GM23338 (cell line): ENCODE results near the gene TAPBP. TPM values are rescaled to one million over a fixed set of nuclear protein-coding genes. Genes with fewer than 3 reads are reported as not detected.

Source experiments
- ATAC-seq: fragments of 200-7000 bp; cut with Tn5 transposase; 3 replicates; pipeline ENCODE4 v1.9.1; 2020
- DNase-seq: peaks from one replicate; pipeline ENCODE4 v3.0.0-alpha.2; 2015; ENCODE audit warnings: low spot score
- H2AFZ ChIP-seq: fragments of 200-600 bp; sonication (generic); 2 replicates; pipeline ENCODE4 v1.8.0; 2016; ENCODE audit warnings: antibody characterized with exemption, mild to moderate bottlenecking, moderate library complexity
- H3F3A ChIP-seq: fragments of 200-600 bp; sonication (generic); replicated peaks from 2 replicates; pipeline ENCODE4 v1.8.0; 2017; ENCODE audit warnings: antibody characterized with exemption, mixed run types, low read depth
- H3K27ac ChIP-seq: fragments of 200-600 bp; sonication (generic); 2 replicates; pipeline ENCODE4 v1.6.1; 2016; ENCODE audit warnings: low read depth
- H3K27me3 ChIP-seq: fragments of 200-600 bp; sonication (generic); 2 replicates; pipeline ENCODE4 v1.8.0; 2016; ENCODE audit warnings: mild to moderate bottlenecking, mixed run types, moderate library complexity; ENCODE audit not compliant: insufficient read depth
- H3K36me3 ChIP-seq: fragments of 200-600 bp; sonication (generic); 2 replicates; pipeline ENCODE4 v1.8.0; 2016; ENCODE audit warnings: mild to moderate bottlenecking; ENCODE audit not compliant: insufficient read depth
- H3K4me1 ChIP-seq: fragments of 200-600 bp; sonication (generic); 2 replicates; pipeline ENCODE4 v1.8.0; 2016; ENCODE audit warnings: mild to moderate bottlenecking, moderate library complexity; ENCODE audit not compliant: insufficient read depth
- H3K4me2 ChIP-seq: fragments of 200-600 bp; sonication (generic); 2 replicates; pipeline ENCODE4 v1.7.1; 2017; ENCODE audit warnings: mixed run types
- H3K4me3 ChIP-seq: fragments of 200-600 bp; sonication (generic); 2 replicates; pipeline ENCODE4 v1.6.1; 2016; ENCODE audit warnings: mixed run types
- H3K79me2 ChIP-seq: fragments of 200-600 bp; sonication (generic); replicated peaks from 2 replicates; pipeline ENCODE4 v1.8.0; 2017; ENCODE audit warnings: mild to moderate bottlenecking; ENCODE audit not compliant: insufficient read depth
- H3K9me2 ChIP-seq: fragments of 200-600 bp; sonication (generic); 2 replicates; pipeline ENCODE4 v1.8.0; 2017; ENCODE audit not compliant: insufficient read depth
- H4K20me1 ChIP-seq: fragments of 200-600 bp; sonication (generic); replicated peaks from 2 replicates; pipeline ENCODE4 v1.8.0; 2017; ENCODE audit warnings: mild to moderate bottlenecking; ENCODE audit not compliant: insufficient read depth
- H3K27ac Mint-ChIP-seq: 2 replicates; pipeline ENCODE4 v1.8.0; 2020; ENCODE audit warnings: inconsistent platforms, mild to moderate bottlenecking, moderate library complexity, mixed read lengths
- H3K27me3 Mint-ChIP-seq: 3 replicates; pipeline ENCODE4 v1.8.0; 2022; ENCODE audit warnings: low read depth, mild to moderate bottlenecking, moderate library complexity, mixed read lengths, inconsistent platforms; ENCODE audit not compliant: insufficient read depth, poor library complexity
- H3K36me3 Mint-ChIP-seq: 3 replicates; pipeline ENCODE4 v1.8.0; 2021; ENCODE audit warnings: low read depth, mild to moderate bottlenecking, inconsistent platforms, moderate library complexity, mixed read lengths
- H3K4me1 Mint-ChIP-seq: 3 replicates; pipeline ENCODE4 v1.8.0; 2020; ENCODE audit warnings: mild to moderate bottlenecking, inconsistent platforms, mixed read lengths
- H3K4me3 Mint-ChIP-seq: 3 replicates; pipeline ENCODE4 v1.8.0; 2021; ENCODE audit warnings: moderate library complexity, mild to moderate bottlenecking, inconsistent platforms, mixed read lengths
- H3K9me3 Mint-ChIP-seq: 3 replicates; pipeline ENCODE4 v1.8.0; 2020; ENCODE audit warnings: moderate library complexity, mild to moderate bottlenecking, inconsistent platforms, mixed read lengths
- CREB1 ChIP-seq: fragments of 250-450 bp; sonication (Bioruptor Pico); IDR thresholded peaks from 2 replicates; pipeline ENCODE4 v1.5.0; 2020; ENCODE audit warnings: low read depth, mild to moderate bottlenecking, moderate library complexity
- ETS1 ChIP-seq: IDR thresholded peaks from 2 replicates; pipeline ENCODE4 v1.6.1; 2016; ENCODE audit warnings: antibody characterized with exemption
- EZH2 ChIP-seq: fragments of 200-600 bp; sonication (generic); IDR thresholded peaks from one replicate; pipeline ENCODE4 v1.8.0; 2017; ENCODE audit warnings: antibody characterized with exemption, mild to moderate bottlenecking, low read depth; ENCODE audit not compliant: unreplicated experiment
- EZH2phosphoT487 ChIP-seq: fragments of 200-600 bp; sonication (generic); IDR thresholded peaks from one replicate; pipeline ENCODE4 v1.8.1; 2018; ENCODE audit warnings: antibody characterized with exemption; ENCODE audit not compliant: unreplicated experiment
- NANOG ChIP-seq: IDR thresholded peaks from 2 replicates; pipeline ENCODE4 v1.6.1; 2016; ENCODE audit warnings: antibody characterized with exemption, borderline replicate concordance
- POLR2AphosphoS5 ChIP-seq: IDR thresholded peaks from 2 replicates; pipeline ENCODE4 v1.6.1; 2016; ENCODE audit warnings: antibody characterized with exemption, low read depth
- STAT1 ChIP-seq: IDR thresholded peaks from one replicate; pipeline ENCODE4 v1.6.1; 2016; ENCODE audit warnings: antibody characterized with exemption; ENCODE audit not compliant: unreplicated experiment
- polyA plus RNA-seq: library from polyadenylated mRNA; unstranded; fragments of >200 nt; fragmentation: Nextera tagmentation; extraction: Ambion mirVana; gene quantifications from 2 replicates; pipeline ENCODE4 v1.2.1, GENCODE V29; 2016
- total RNA-seq: library from RNA; depleted of rRNA; stranded (reverse); fragments of >200 nt; shearing (Covaris generic); gene quantifications from 2 replicates; pipeline ENCODE4 v1.2.3, GENCODE V29; 2014
- TF ChIP-seq, protein P1 (sequence below), 2 experiments: fragments of 200-600 bp in 1 of 2; sonication (generic) in 1 of 2; conservative IDR thresholded peaks; 2 replicates each; pipeline versions ENCODE4 v1.5.1 to v1.6.1; 2016 to 2017; ENCODE audit warnings: antibody characterized with exemption in 2 of 2, low read depth in 2 of 2, mild to moderate bottlenecking in 2 of 2, moderate library complexity in 1 of 2
- TF ChIP-seq, protein P2 (sequence below): IDR thresholded peaks from one replicate; pipeline ENCODE4 v1.6.1; 2018; ENCODE audit warnings: antibody characterized with exemption; ENCODE audit not compliant: unreplicated experiment

Gene TAPBP
- total and polyA plus RNA-seq, 2 experiments from 2014 or later = 19.9 to 37.5 TPM

DNA sequence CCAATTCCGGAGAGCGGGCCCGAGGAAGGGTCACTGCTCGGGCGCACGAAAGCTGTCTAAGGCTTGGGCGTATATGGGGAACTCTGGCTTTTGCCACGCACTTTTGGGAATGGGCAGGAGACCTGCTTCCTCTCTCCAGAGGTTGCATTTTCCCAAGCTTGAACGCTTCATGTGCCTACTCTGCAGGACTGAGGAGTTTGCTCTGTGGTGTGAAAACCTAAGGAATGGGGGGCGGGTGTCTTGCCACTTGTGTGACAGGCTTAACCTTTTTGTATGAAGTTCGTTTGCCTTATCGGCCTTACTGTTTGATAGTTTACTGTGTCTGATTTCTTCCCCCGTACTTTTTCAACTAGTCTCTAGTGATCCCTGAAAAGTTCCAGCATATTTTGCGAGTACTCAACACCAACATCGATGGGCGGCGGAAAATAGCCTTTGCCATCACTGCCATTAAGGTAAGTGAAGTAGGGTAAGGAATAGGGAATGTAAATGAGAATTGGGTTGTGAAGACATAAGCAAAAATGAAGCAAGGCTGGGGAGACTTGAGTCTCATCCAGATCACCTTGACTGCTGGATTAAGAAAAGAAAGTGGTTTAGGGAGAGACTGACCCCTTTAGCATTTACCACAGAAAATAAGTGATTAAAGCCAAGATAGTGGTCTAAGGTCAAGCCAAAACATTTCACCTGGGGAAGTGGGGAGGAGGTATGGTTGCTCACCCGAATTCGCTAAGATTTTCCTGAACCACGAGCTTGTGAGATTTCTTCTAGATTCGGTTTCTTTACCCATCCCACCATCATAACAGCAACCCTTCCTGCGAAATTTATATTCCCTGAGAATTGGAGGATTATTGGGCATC, 41.4 kb downstream of the TAPBP start (continued):
- TF ChIP-seq ETS1 (no peak), EZH2 (no peak), CREB1 (CRISPR knock-in tag) (no peak), NANOG (no peak), EZH2phosphoT487 (no peak), STAT1 (no peak), POLR2AphosphoS5 (no peak; the same call in 1 of the 2 replicates)
- TF ChIP-seq, protein P1, sequence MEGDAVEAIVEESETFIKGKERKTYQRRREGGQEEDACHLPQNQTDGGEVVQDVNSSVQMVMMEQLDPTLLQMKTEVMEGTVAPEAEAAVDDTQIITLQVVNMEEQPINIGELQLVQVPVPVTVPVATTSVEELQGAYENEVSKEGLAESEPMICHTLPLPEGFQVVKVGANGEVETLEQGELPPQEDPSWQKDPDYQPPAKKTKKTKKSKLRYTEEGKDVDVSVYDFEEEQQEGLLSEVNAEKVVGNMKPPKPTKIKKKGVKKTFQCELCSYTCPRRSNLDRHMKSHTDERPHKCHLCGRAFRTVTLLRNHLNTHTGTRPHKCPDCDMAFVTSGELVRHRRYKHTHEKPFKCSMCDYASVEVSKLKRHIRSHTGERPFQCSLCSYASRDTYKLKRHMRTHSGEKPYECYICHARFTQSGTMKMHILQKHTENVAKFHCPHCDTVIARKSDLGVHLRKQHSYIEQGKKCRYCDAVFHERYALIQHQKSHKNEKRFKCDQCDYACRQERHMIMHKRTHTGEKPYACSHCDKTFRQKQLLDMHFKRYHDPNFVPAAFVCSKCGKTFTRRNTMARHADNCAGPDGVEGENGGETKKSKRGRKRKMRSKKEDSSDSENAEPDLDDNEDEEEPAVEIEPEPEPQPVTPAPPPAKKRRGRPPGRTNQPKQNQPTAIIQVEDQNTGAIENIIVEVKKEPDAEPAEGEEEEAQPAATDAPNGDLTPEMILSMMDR (conservative IDR thresholded peaks at IDR 0.05; ENCODE audit: low read depth in 2 of 2) = no peak
- TF ChIP-seq, protein P2, sequence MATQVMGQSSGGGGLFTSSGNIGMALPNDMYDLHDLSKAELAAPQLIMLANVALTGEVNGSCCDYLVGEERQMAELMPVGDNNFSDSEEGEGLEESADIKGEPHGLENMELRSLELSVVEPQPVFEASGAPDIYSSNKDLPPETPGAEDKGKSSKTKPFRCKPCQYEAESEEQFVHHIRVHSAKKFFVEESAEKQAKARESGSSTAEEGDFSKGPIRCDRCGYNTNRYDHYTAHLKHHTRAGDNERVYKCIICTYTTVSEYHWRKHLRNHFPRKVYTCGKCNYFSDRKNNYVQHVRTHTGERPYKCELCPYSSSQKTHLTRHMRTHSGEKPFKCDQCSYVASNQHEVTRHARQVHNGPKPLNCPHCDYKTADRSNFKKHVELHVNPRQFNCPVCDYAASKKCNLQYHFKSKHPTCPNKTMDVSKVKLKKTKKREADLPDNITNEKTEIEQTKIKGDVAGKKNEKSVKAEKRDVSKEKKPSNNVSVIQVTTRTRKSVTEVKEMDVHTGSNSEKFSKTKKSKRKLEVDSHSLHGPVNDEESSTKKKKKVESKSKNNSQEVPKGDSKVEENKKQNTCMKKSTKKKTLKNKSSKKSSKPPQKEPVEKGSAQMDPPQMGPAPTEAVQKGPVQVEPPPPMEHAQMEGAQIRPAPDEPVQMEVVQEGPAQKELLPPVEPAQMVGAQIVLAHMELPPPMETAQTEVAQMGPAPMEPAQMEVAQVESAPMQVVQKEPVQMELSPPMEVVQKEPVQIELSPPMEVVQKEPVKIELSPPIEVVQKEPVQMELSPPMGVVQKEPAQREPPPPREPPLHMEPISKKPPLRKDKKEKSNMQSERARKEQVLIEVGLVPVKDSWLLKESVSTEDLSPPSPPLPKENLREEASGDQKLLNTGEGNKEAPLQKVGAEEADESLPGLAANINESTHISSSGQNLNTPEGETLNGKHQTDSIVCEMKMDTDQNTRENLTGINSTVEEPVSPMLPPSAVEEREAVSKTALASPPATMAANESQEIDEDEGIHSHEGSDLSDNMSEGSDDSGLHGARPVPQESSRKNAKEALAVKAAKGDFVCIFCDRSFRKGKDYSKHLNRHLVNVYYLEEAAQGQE = no peak

- no peaks in the 10 kb centered on the region for H3K27me3 ChIP-seq
- Mint-ChIP-seq H3K36me3 (peaks cover 73% of the 10 kb centered on the region), H3K27me3 (peaks cover 28% of the 10 kb centered on the region), H3K9me3 (peaks cover 6% of the 10 kb centered on the region; the same call in 1 of the 3 replicates), H3K27ac (peak within 1 kb of the TSS; percentile 100), H3K4me1 (peaks cover 35% of the 10 kb centered on the region), H3K4me3 (peak within 1 kb of the TSS; percentile 97)
- peaks cover 36% of the 10 kb centered on the region for H4K20me1 ChIP-seq
- H2AFZ ChIP-seq = peak within 1 kb of the TSS; percentile 84
- peaks cover 41% of the 10 kb centered on the region for H3K4me1 ChIP-seq
- peak; percentile 100 for DNase-seq
- H3K36me3 ChIP-seq = peaks cover 54% of the 10 kb centered on the region
- H3K4me3 ChIP-seq = peak within 1 kb of the TSS; percentile 99
- H3F3A ChIP-seq = peaks cover 51% of the 10 kb centered on the region
- peaks cover 53% of the 10 kb centered on the region for H3K79me2 ChIP-seq
- peak within 1 kb of the TSS; percentile 96 for H3K27ac ChIP-seq
- H3K9me2 ChIP-seq = no peaks in the 10 kb centered on the region
- H3K4me2 ChIP-seq = peak within 1 kb of the TSS; percentile 100
- ATAC-seq = peak; percentile 88
- no peak for TF ChIP-seq NANOG
- peak; percentile 100 for TF ChIP-seq POLR2AphosphoS5
- peak; percentile 78 for TF ChIP-seq ETS1
Measured at GRCh38 chr6:33271468-33272274, 42.2 kb downstream of the TAPBP start, which contains the start of the genes RPS18 and VPS52. RPS18 (plus strand) TSS chr6:33272075; CDS start chr6:33272120, 45 bp downstream. VPS52 (minus strand) TSS chr6:33271876; CDS start chr6:33271675, 201 bp downstream.
